ENCODE data around the gene ARRB1.

- TF ChIP-seq CTCF (IDR thresholded peaks at IDR 0.05) (no peak), POLR2A (IDR thresholded peaks at IDR 0.05) (no peak)
Observed at GRCh38 chr11:75306529-75306928, 44.9 kb downstream of the ARRB1 start.
